Adrenal gland (tissue), 12 donors: ENCODE measurements around the gene N4BP2L2. TPM values are rescaled to one million over a fixed set of nuclear protein-coding genes. Genes with fewer than 3 reads are reported as not detected.

Experiments used
- DNase-seq, 7 donors: peaks; one replicate each; pipeline ENCODE4 v3.0.0-alpha.2; 2019 to 2020
- H3K27ac ChIP-seq, 5 donors: fragments of 200-600 bp; sonication (generic) in 4 of 5; 1 replicate in 3 of 5; 2 replicates in 2 of 5; pipeline versions ENCODE4 v1.5.1 to v1.8.0; 2016 to 2020; ENCODE audit warnings: mild to moderate bottlenecking in 1 of 5
- H3K27me3 ChIP-seq: fragments of 200-600 bp; 2 replicates; pipeline ENCODE4 v1.8.0; 2021
- H3K36me3 ChIP-seq, 2 donors: fragments of 200-600 bp; replicated peaks in 1 of 2; 1 replicate in 1 of 2; 2 replicates in 1 of 2; pipeline versions ENCODE4 v1.5.1 to v1.8.0; 2018 to 2022
- H3K4me1 ChIP-seq, 2 donors: fragments of 200-600 bp; replicated peaks in 1 of 2; 1 replicate in 1 of 2; 2 replicates in 1 of 2; pipeline versions ENCODE4 v1.5.1 to v1.8.0; 2018 to 2021
- H3K4me3 ChIP-seq, 4 donors: fragments of 200-600 bp; sonication (generic) in 3 of 4; one replicate each; pipeline ENCODE4 v1.5.1; 2016 to 2018
- H3K9me3 ChIP-seq, 3 donors: fragments of 200-600 bp; sonication (generic) in 1 of 3; replicated peaks in 1 of 3; 1 replicate in 2 of 3; 2 replicates in 1 of 3; pipeline versions ENCODE4 v1.5.1 to v1.8.0; 2016 to 2021
- CTCF ChIP-seq, 6 experiments: fragments of 450-650 bp in 4 of 6; fragments of 200-600 bp in 2 of 6; sonication (generic) in 1 of 6; IDR thresholded peaks; 1 replicate in 5 of 6; 2 replicates in 1 of 6; pipeline versions ENCODE4 v1.5.1 to v1.8.0; 2016 to 2021; ENCODE audit warnings: antibody characterized with exemption in 6 of 6, mild to moderate bottlenecking in 2 of 6, moderate library complexity in 1 of 6
- POLR2A ChIP-seq, 2 donors: fragments of 450-650 bp; IDR thresholded peaks; one replicate each; pipeline ENCODE4 v1.6.1; 2017; ENCODE audit warnings: antibody characterized with exemption in 2 of 2, mild to moderate bottlenecking in 2 of 2, moderate library complexity in 1 of 2
- WGBS, 4 donors: extraction: QIAGEN DNeasy Blood & Tissue Kit in 2 of 4; methylation state at CpG; one replicate each; pipeline versions ENCODE4 v1.1.5 to v1.1.7; 2013 to 2017; 5-methylcytosine and 5-hydroxymethylcytosine counted together
- intact Hi-C, 2 donors: fragments of 100-400 bp; cut with DNase I; formaldehyde crosslinking; loops; one replicate each; pipeline versions ENCODE4 v1.14.1 to v1.15.0; 2022 to 2023
- polyA plus RNA-seq, 3 donors: library from polyadenylated mRNA; stranded (reverse); fragments of 200-250 nt in 2 of 3; fragments of 350-450 nt in 1 of 3; fragmentation: Illumina TruSeq in 1 of 3; extraction: RNeasy Lipid Tissue Mini Kit (QIAGEN cat#74804) in 1 of 3; gene quantifications; one replicate each; pipeline ENCODE4 v1.2.3, GENCODE V29; 2013 to 2014
- total RNA-seq, 9 donors: library from RNA; depleted of rRNA in 4 of 9; stranded (reverse); fragments of >200 nt in 4 of 9; fragments of 120-200 nt in 1 of 9; fragmentation: NEBNext Ultra II Directional in 1 of 9; extraction: Animal tissue kit (Norgen Biotek cat#: 25700) in 1 of 9; gene quantifications; one replicate each; pipeline versions ENCODE4 v1.1.0 to v1.2.4, GENCODE V29; 2013 to 2023
- donor health status: healthy with polysubstance abuse.
- donor health status: Bipolar disorder and iron deficiency.
- donor health status: DM: yes; HTN: yes; CAD: no.
- donor health status: DM: no; HTN: no; CAD: no.
- donor health status: DM: no; HTN: no; CAD: no.
- donor health status: DM: yes; HTN: yes; CAD: no.

The N4BP2L2 gene
- total and polyA plus RNA-seq, 12 donors = 34.1 to 321 (median 117) TPM

- DNase-seq = no peak
- no peaks in the 10 kb centered on the region for H3K9me3 ChIP-seq
- H3K4me3 ChIP-seq = no peak overlapping the region
- H3K27me3 ChIP-seq = no peaks in the 10 kb centered on the region
- 94 to 100% (median 96%) methylated on average over 1 of the region's 1 CpG for WGBS, 4 donors
- no peak overlapping the region for H3K27ac ChIP-seq
- H3K36me3 ChIP-seq = no peaks in the 10 kb centered on the region
- TF ChIP-seq POLR2A (IDR thresholded peaks at IDR 0.05) (no peak), CTCF (IDR thresholded peaks at IDR 0.05) (no peak)
- intact Hi-C loops = no loop called here
- no peaks in the 10 kb centered on the region for H3K4me1 ChIP-seq
Observed at GRCh38 chr13:32448972-32449371, 89.6 kb downstream of the N4BP2L2 start.

- H3K4me1 ChIP-seq = no peaks in the 10 kb centered on the region
- H3K9me3 ChIP-seq = no peaks in the 10 kb centered on the region
- no peak overlapping the region for H3K27ac ChIP-seq
- H3K36me3 ChIP-seq = no peaks in the 10 kb centered on the region
- DNase-seq = no peak
- no peaks in the 10 kb centered on the region for H3K27me3 ChIP-seq
- no peak overlapping the region for H3K4me3 ChIP-seq
- no peak for TF ChIP-seq POLR2A (IDR thresholded peaks at IDR 0.05)
- no peak for TF ChIP-seq CTCF (IDR thresholded peaks at IDR 0.05)
- intact Hi-C loops = no loop called here
Observed at GRCh38 chr13:32447894-32448623, 90.5 kb downstream of the N4BP2L2 start.

GRCh38 chr13:32446773-32447465 lies 91.7 kb downstream of the N4BP2L2 start:
- TF ChIP-seq CTCF (IDR thresholded peaks at IDR 0.05) (no peak), POLR2A (IDR thresholded peaks at IDR 0.05) (no peak)
- Histone ChIP-seq H3K36me3 (no peaks in the 10 kb centered on the region), H3K4me1 (no peaks in the 10 kb centered on the region), H3K9me3 (no peaks in the 10 kb centered on the region), H3K27me3 (no peaks in the 10 kb centered on the region), H3K4me3 (no peak overlapping the region), H3K27ac (no peak overlapping the region)
- 72 to 78% (median 74%) methylated on average over 2 of the region's 2 CpGs for WGBS, 4 donors
- DNase-seq = no peak
- intact Hi-C loops = no loop called here

GRCh38 chr13:32446220-32446619 lies 92.4 kb downstream of the N4BP2L2 start:
- H3K36me3 ChIP-seq = no peaks in the 10 kb centered on the region
- no peak for DNase-seq
- H3K27ac ChIP-seq = no peak overlapping the region
- H3K9me3 ChIP-seq = no peaks in the 10 kb centered on the region
- no peak overlapping the region for H3K4me3 ChIP-seq
- TF ChIP-seq POLR2A (IDR thresholded peaks at IDR 0.05) = no peak
- H3K4me1 ChIP-seq = no peaks in the 10 kb centered on the region
- WGBS, 4 donors = 94 to 98% (median 96%) methylated on average over 3 of the region's 3 CpGs
- no peaks in the 10 kb centered on the region for H3K27me3 ChIP-seq
- intact Hi-C loops = no loop called here
